HepG2 (cell line): ENCODE data around the gene DPM1. TPM values are rescaled to one million over a fixed set of nuclear protein-coding genes. Genes with fewer than 3 reads are reported as not detected.

Source experiments
- ARID4A ChIP-seq: sonication (generic); formaldehyde crosslinking; IDR thresholded peaks from 2 replicates; pipeline ENCODE4 v1.5.0; 2020; ENCODE audit warnings: mild to moderate bottlenecking, missing genetic modification reagents, borderline replicate concordance
- ATF4 ChIP-seq, 2 experiments: fragments of 450-650 bp in 1 of 2; sonication (generic) in 1 of 2; formaldehyde crosslinking; IDR thresholded peaks; 2 replicates each; pipeline versions ENCODE4 v1.5.0 to v1.8.0; 2020 to 2022; ENCODE audit warnings: mild to moderate bottlenecking in 1 of 2, missing genetic modification reagents in 1 of 2
- HNF4G ChIP-seq, 2 experiments: sonication (generic) in 1 of 2; formaldehyde crosslinking in 1 of 2; IDR thresholded peaks; 2 replicates each; pipeline versions ENCODE4 v1.4.0 to v1.6.1; 2011 to 2020; ENCODE audit warnings: borderline replicate concordance in 2 of 2, low read depth in 2 of 2, mild to moderate bottlenecking in 2 of 2, low read length in 1 of 2, missing genetic modification reagents in 1 of 2, moderate library complexity in 1 of 2
- KIAA2018 ChIP-seq: sonication (generic); formaldehyde crosslinking; IDR thresholded peaks from 2 replicates; pipeline ENCODE4 v1.5.0; 2020; ENCODE audit warnings: mild to moderate bottlenecking, missing genetic modification reagents, borderline replicate concordance
- MXI1 ChIP-seq: IDR thresholded peaks from 3 replicates; pipeline ENCODE4 v1.6.1; 2012; ENCODE audit warnings: low read depth, low read length, inconsistent platforms, borderline replicate concordance
- PTBP1 ChIP-seq: fragments of 200-400 bp; formaldehyde crosslinking; IDR thresholded peaks from 2 replicates; pipeline ENCODE4 v1.6.1; 2018; ENCODE audit warnings: low read length, low read depth; ENCODE audit not compliant: poor library complexity, severe bottlenecking
- SETDB1 ChIP-seq: sonication (generic); formaldehyde crosslinking; IDR thresholded peaks from 2 replicates; pipeline ENCODE4 v1.5.1; 2020; ENCODE audit warnings: missing genetic modification reagents, mild to moderate bottlenecking, borderline replicate concordance
- SNAPC2 ChIP-seq: sonication (generic); formaldehyde crosslinking; IDR thresholded peaks from 2 replicates; pipeline ENCODE4 v1.8.1; 2022; ENCODE audit warnings: mild to moderate bottlenecking, missing genetic modification reagents
- ZBTB7B ChIP-seq: sonication (generic); formaldehyde crosslinking; IDR thresholded peaks from 2 replicates; pipeline ENCODE4 v1.4.0; 2020; ENCODE audit warnings: missing genetic modification reagents
- ZNF296 ChIP-seq: sonication (generic); formaldehyde crosslinking; conservative IDR thresholded peaks from 2 replicates; pipeline ENCODE4 v1.5.0; 2020; ENCODE audit warnings: mild to moderate bottlenecking, missing genetic modification reagents
- ZSCAN12 ChIP-seq: sonication (generic); formaldehyde crosslinking; IDR thresholded peaks from 2 replicates; pipeline ENCODE4 v1.9.0; 2021; ENCODE audit warnings: mild to moderate bottlenecking, missing genetic modification reagents
- polyA plus RNA-seq, 8 experiments: library from polyadenylated mRNA; depleted of rRNA in 3 of 8; stranded (reverse) in 7 of 8; unstranded in 1 of 8; fragments of >200 nt; fragmentation: Illumina TruSeq in 4 of 8; extraction: Trizol in 4 of 8; gene quantifications; 2 replicates each; pipeline versions ENCODE4 v1.2.1 to v1.2.3, GENCODE V29; 2011 to 2016; ENCODE audit warnings: low read depth in 4 of 8, missing spikeins in 1 of 8, mixed read lengths in 1 of 8; ENCODE audit not compliant: insufficient read depth in 1 of 8
- total RNA-seq, 5 experiments: library from RNA; depleted of rRNA; stranded (reverse); fragments of >200 nt; fragmentation: Illumina TruSeq; extraction: Trizol; gene quantifications; 2 replicates each; pipeline ENCODE4 v1.2.3, GENCODE V29; 2016; ENCODE audit warnings: low read depth in 1 of 5

The DPM1 gene
- total and polyA plus RNA-seq, 2 of the 13 experiments (the other 11 are each of a cell fraction or from before 2014, with no cell fraction given): 83.2 to 161 TPM

- TF ChIP-seq KIAA2018 (CRISPR knock-in tag) (no peak), ZBTB7B (CRISPR knock-in tag) (no peak), ARID4A (peak; percentile 96), SNAPC2 (CRISPR knock-in tag) (no peak), ZNF296 (CRISPR knock-in tag) (no peak), HNF4G (IDR thresholded peaks at IDR 0.05; ENCODE audit: borderline replicate concordance, low read depth, low read length) (no peak), HNF4G (CRISPR knock-in tag; IDR thresholded peaks at IDR 0.05; ENCODE audit: borderline replicate concordance, low read depth) (0 out of 2 replicates have a peak, but pooled peaks have one; percentile 64), ATF4 (CRISPR knock-in tag; IDR thresholded peaks at IDR 0.05) (peak in 1 of 2 experiments; percentile 50; a peak in 2 of 4 replicates), SETDB1 (CRISPR knock-in tag) (no peak), MXI1 (peak; percentile 96; the same call in 2 of the 3 replicates), PTBP1 (peak; percentile 27), ZSCAN12 (CRISPR knock-in tag) (peak; percentile 90; the same call in 1 of the 2 replicates)
These were observed 547 bp upstream of the DPM1 start, which contains the start of gene MOCS3 (continued) for GRCh38 chr20:50958615-50959542.
